Measurements from ENCODE around the gene TPGS2.

Gene TPGS2

DNA sequence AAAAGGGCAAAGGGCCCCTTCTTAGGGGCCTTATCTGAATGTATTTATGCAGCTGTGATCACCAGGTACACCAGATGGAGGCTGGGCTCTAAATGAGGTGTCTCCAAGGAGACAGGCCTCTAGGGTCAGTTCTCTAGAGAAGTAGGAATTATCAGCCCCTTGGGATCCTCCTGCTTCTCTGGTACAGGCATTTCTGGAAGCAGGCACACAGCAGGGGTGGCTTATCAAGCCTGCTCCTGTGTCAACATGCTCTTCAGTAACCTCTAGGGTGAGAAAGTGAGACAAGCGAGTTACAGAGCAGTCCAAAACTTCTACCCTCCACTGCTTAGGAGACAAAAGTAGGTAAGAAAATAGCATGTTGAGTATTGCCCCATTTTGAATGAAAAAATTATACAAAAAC is 13.8 kb downstream of the TPGS2 start:
- TF ChIP-seq CTCF (IDR thresholded peaks at IDR 0.05; ENCODE audit: low read depth, low read length, missing control alignments): no peak
- H3K4me3 ChIP-seq (ENCODE audit: low read depth, low read length): no peak overlapping the region
- no peak for DNase-seq (ENCODE audit: low read depth)
- in situ Hi-C loops (cut with HindIII; ENCODE audit: low sequenced_read_pairs): no loop called here

DNA sequence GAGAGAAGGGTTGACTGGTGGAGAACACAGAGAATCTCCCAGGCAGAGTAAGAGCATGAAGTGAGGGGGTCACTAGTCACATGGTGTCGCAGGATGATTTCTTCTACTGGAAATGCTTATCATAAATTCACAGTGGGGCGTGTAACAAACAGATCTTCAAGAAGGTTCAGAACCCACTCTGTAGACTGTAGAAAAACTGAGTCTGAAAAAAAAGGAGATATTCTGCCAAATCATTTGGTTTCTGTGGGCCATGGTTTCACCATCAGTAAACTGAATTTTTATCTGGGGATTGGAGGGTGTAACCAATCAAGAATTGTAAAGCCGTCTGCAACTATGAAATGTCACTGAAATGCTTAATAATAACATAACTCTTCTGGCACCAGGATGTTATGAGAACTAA is 15.0 kb downstream of the TPGS2 start:
- in situ Hi-C loops (cut with HindIII; ENCODE audit: low sequenced_read_pairs): no loop called here
- no peak for TF ChIP-seq CTCF (IDR thresholded peaks at IDR 0.05; ENCODE audit: low read depth, low read length, missing control alignments)
- no peak overlapping the region for H3K4me3 ChIP-seq (ENCODE audit: low read depth, low read length)
- DNase-seq (ENCODE audit: low read depth): no peak

DNA sequence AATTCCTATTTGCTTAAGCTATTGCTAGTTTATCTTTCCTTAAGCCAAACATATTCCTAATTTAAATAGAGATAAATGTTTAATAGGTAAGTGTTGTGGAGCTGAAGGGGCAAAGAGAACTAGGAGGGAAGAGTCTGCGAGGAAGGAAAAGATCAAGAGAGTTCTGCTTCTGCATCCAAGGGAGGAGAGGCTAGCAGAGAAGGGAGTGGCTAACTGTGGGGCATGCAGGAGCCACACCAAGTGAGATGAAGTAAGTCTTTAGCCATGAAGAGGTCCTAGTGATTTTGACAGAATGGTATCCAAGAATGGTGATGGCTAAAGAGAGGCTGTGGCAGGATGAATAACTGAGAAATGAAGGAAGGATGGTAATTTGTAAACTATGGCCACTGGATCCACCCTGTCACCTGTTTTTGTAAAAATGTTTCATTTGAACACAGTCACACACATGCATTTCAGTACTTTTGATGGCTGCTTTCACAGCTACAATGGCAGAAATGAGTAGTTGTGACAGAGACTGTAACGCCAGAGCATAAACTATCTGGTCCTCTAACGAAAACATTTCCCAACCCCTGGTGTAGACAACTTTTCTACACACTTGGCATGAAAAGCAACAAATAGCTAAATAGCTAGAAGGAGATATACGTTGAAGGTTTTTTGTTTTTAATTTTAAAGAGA is 15.6 kb downstream of the TPGS2 start:
- in situ Hi-C loops (cut with HindIII; ENCODE audit: low sequenced_read_pairs): no loop called here
- no peak overlapping the region for H3K4me3 ChIP-seq (ENCODE audit: low read depth, low read length)
- no peak for DNase-seq (ENCODE audit: low read depth)
- no peak for TF ChIP-seq CTCF (IDR thresholded peaks at IDR 0.05; ENCODE audit: low read depth, low read length, missing control alignments)

DNA sequence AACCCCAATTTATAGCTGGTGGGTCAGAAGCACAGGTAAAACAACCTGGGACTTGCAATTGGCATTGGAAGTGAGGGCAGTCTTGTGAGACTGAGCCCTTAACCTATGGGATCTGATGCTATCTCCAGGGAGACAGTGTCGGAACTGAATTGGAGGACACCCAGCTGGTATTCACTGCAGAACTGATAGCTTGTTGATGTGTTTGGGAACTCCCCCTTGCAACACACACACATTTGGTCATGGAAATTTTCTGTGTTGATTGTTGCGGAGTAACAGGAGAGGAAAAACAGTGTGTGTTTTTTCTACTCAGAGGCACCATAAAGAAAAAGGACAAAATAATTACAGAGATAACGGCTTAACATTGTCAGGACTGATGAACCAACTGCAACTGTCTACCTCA is 16.1 kb downstream of the TPGS2 start:
- in situ Hi-C loops (cut with HindIII; ENCODE audit: low sequenced_read_pairs): no loop called here
- no peak overlapping the region for H3K4me3 ChIP-seq (ENCODE audit: low read depth, low read length)
- no peak for DNase-seq (ENCODE audit: low read depth)
- no peak for TF ChIP-seq CTCF (IDR thresholded peaks at IDR 0.05; ENCODE audit: low read depth, low read length, missing control alignments)

- no peak overlapping the region for H3K4me3 ChIP-seq (ENCODE audit: low read depth, low read length)
- no peak for TF ChIP-seq CTCF (IDR thresholded peaks at IDR 0.05; ENCODE audit: low read depth, low read length, missing control alignments)
- DNase-seq (ENCODE audit: low read depth): no peak
Observed at GRCh38 chr18:36811955-36812354, 16.8 kb downstream of the TPGS2 start.

GRCh38 chr18:36811430-36811829 is 17.4 kb downstream of the TPGS2 start:
- H3K4me3 ChIP-seq (ENCODE audit: low read depth, low read length): no peak overlapping the region
- no peak for DNase-seq (ENCODE audit: low read depth)
- in situ Hi-C loops (cut with HindIII; ENCODE audit: low sequenced_read_pairs): no loop called here
- no peak for TF ChIP-seq CTCF (IDR thresholded peaks at IDR 0.05; ENCODE audit: low read depth, low read length, missing control alignments)

More at GRCh38 chr18:36811955-36812354, 16.8 kb downstream of the TPGS2 start:
- in situ Hi-C loops (cut with HindIII; ENCODE audit: low sequenced_read_pairs): no loop called here

All from astrocyte of the cerebellum (primary cell).